HepG2 (cell line): ENCODE data around the gene MLH1. TPM values are rescaled to one million over a fixed set of nuclear protein-coding genes. Genes with fewer than 3 reads are reported as not detected.

ENCODE experiments used
- ELF3 ChIP-seq: IDR thresholded peaks from 2 replicates; pipeline ENCODE4 v1.6.1; 2016; ENCODE audit warnings: missing genetic modification reagents, missing compliant biosample characterization
- ISX ChIP-seq: sonication (generic); formaldehyde crosslinking; conservative IDR thresholded peaks from 2 replicates; pipeline ENCODE4 v1.5.0; 2020; ENCODE audit warnings: missing genetic modification reagents
- NPAS2 ChIP-seq: sonication (generic); formaldehyde crosslinking; IDR thresholded peaks from 2 replicates; pipeline ENCODE4 v1.8.0; 2022; ENCODE audit warnings: mild to moderate bottlenecking, missing genetic modification reagents, borderline replicate concordance
- PITX1 ChIP-seq: sonication (generic); formaldehyde crosslinking; IDR thresholded peaks from 2 replicates; pipeline ENCODE4 v1.5.1; 2020; ENCODE audit warnings: mild to moderate bottlenecking, missing genetic modification reagents
- PRDM15 ChIP-seq: sonication (generic); formaldehyde crosslinking; IDR thresholded peaks from 2 replicates; pipeline ENCODE4 v1.4.0; 2020; ENCODE audit warnings: missing genetic modification reagents
- RAD51 ChIP-seq: fragments of 450-650 bp; IDR thresholded peaks from 2 replicates; pipeline ENCODE4 v1.6.1; 2016; ENCODE audit warnings: borderline replicate concordance
- TFDP2 ChIP-seq: sonication (generic); formaldehyde crosslinking; IDR thresholded peaks from 2 replicates; pipeline ENCODE4 v1.4.0; 2020; ENCODE audit warnings: missing genetic modification reagents
- XRCC5 ChIP-seq: fragments of 200-400 bp; formaldehyde crosslinking; optimal IDR thresholded peaks from 2 replicates; pipeline ENCODE3; 2017; ENCODE audit warnings: mild to moderate bottlenecking, low read length
- ZBTB4 ChIP-seq: sonication (generic); formaldehyde crosslinking; IDR thresholded peaks from 2 replicates; pipeline ENCODE4 v1.4.0; 2020; ENCODE audit warnings: missing genetic modification reagents, mild to moderate bottlenecking, borderline replicate concordance
- ZNF260 ChIP-seq: sonication (generic); formaldehyde crosslinking; IDR thresholded peaks from 2 replicates; pipeline ENCODE4 v1.4.0; 2020; ENCODE audit warnings: missing genetic modification reagents, low read depth, mild to moderate bottlenecking, borderline replicate concordance
- ZNF275 ChIP-seq: sonication (generic); formaldehyde crosslinking; IDR thresholded peaks from 2 replicates; pipeline ENCODE4 v1.8.0; 2022; ENCODE audit warnings: missing genetic modification reagents, mild to moderate bottlenecking, inconsistent platforms, borderline replicate concordance
- ZNF329 ChIP-seq: sonication (generic); formaldehyde crosslinking; IDR thresholded peaks from 2 replicates; pipeline ENCODE4 v1.9.0; 2021; ENCODE audit warnings: low read depth, mild to moderate bottlenecking, missing genetic modification reagents
- ZNF33A ChIP-seq: sonication (generic); formaldehyde crosslinking; IDR thresholded peaks from 2 replicates; pipeline ENCODE4 v1.5.1; 2020; ENCODE audit warnings: missing genetic modification reagents, mild to moderate bottlenecking, moderate library complexity, borderline replicate concordance
- ZNF557 ChIP-seq: sonication (generic); formaldehyde crosslinking; IDR thresholded peaks from 2 replicates; pipeline ENCODE4 v1.4.0; 2020; ENCODE audit warnings: missing genetic modification reagents
- ZNF720 ChIP-seq: sonication (generic); formaldehyde crosslinking; IDR thresholded peaks from 2 replicates; pipeline ENCODE4 v1.4.0; 2020; ENCODE audit warnings: missing genetic modification reagents
- ZNF770 ChIP-seq: sonication (generic); formaldehyde crosslinking; IDR thresholded peaks from 2 replicates; pipeline ENCODE4 v1.5.0; 2020; ENCODE audit warnings: mild to moderate bottlenecking, missing genetic modification reagents
- ZSCAN12 ChIP-seq: sonication (generic); formaldehyde crosslinking; IDR thresholded peaks from 2 replicates; pipeline ENCODE4 v1.9.0; 2021; ENCODE audit warnings: mild to moderate bottlenecking, missing genetic modification reagents
- polyA plus RNA-seq, 8 experiments: library from polyadenylated mRNA; depleted of rRNA in 3 of 8; stranded (reverse) in 7 of 8; unstranded in 1 of 8; fragments of >200 nt; fragmentation: Illumina TruSeq in 4 of 8; extraction: Trizol in 4 of 8; gene quantifications; 2 replicates each; pipeline versions ENCODE4 v1.2.1 to v1.2.3, GENCODE V29; 2011 to 2016; ENCODE audit warnings: low read depth in 4 of 8, missing spikeins in 1 of 8, mixed read lengths in 1 of 8; ENCODE audit not compliant: insufficient read depth in 1 of 8
- total RNA-seq, 5 experiments: library from RNA; depleted of rRNA; stranded (reverse); fragments of >200 nt; fragmentation: Illumina TruSeq; extraction: Trizol; gene quantifications; 2 replicates each; pipeline ENCODE4 v1.2.3, GENCODE V29; 2016; ENCODE audit warnings: low read depth in 1 of 5

The MLH1 gene
- total and polyA plus RNA-seq, 2 of the 13 experiments (the other 11 are each of a cell fraction or from before 2014, with no cell fraction given) = 29.5 to 70.8 TPM

- TF ChIP-seq ZNF260 (CRISPR knock-in tag) (no peak), ZNF329 (CRISPR knock-in tag) (peak; percentile 38; the same call in 1 of the 2 replicates), ZNF557 (CRISPR knock-in tag) (0 out of 2 replicates have a peak, but pooled peaks have one; percentile 45), PITX1 (CRISPR knock-in tag) (peak; percentile 49; the same call in 1 of the 2 replicates), ZSCAN12 (CRISPR knock-in tag) (peak; percentile 71; the same call in 1 of the 2 replicates), ZNF720 (CRISPR knock-in tag) (no peak), ISX (CRISPR knock-in tag) (no peak), RAD51 (no peak), ZNF33A (no peak), ZNF275 (CRISPR knock-in tag) (no peak), TFDP2 (no peak), PRDM15 (CRISPR knock-in tag) (peak; percentile 34; the same call in 1 of the 2 replicates), XRCC5 (peak; percentile 70), ZNF770 (CRISPR knock-in tag) (no peak; the same call in 1 of the 2 replicates), ELF3 (CRISPR knock-in tag) (peak; percentile 41; the same call in 1 of the 2 replicates), ZBTB4 (CRISPR knock-in tag) (peak; percentile 41; the same call in 1 of the 2 replicates), NPAS2 (no peak)
Measured at GRCh38 chr3:36992806-36993325, 452 bp upstream of the MLH1 start, which contains the start of gene EPM2AIP1 (continued).
